ENCODE results near the gene KLF7. TPM values are rescaled to one million over a fixed set of nuclear protein-coding genes. Genes with fewer than 3 reads are reported as not detected.

KLF7 gene
- total RNA-seq, 6 experiments from 2014 or later = 3.3 to 14.2 (median 10.2) TPM

DNA sequence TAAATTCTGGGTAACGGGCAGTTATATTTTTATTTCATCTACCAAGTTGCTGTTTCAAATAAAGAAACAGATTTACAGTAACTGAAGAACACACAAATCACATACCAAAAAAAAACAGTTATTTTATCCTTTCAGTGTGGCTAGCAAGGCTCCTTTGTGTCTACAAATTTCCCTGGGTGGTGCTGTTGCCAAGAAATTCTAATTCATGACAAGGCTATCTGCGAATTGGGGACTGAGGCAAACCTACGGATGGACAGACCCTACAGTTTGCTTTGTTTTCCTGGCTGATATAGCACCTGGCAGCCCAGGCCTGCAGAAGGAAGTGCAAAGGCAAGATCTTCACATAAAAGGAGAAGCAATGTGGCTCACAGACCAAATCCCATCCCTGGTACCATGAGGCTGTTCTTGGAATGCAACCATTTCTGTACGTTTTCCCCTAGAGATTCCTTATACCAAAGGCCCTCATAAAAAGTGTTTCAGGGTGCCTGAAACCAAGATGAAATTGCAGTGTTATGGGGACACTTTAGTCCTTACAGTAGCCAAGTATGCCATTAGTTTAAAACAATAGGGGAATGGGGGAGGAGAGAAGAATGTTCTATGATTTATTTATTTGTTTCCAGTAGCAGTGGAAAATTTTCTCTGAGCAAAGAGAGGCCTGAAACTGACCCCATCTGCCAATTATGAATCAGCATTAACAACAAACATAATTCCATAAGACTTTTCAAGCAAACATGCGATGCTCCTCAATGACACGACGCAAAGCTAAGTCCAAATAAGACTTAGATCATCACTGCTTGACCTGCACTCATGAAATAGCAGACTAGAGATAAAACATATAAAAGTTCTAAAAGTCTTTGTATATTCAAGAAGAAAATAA is 4.3 kb downstream of the KLF7 start:
- Histone ChIP-seq H3K36me3 (no peaks in the 10 kb centered on the region), H3K4me1 (peaks cover 0 to 16% (median 7%) of the 10 kb centered on the region in 4 donors), H3K27ac (peak overlapping the region; percentile 94 to 100 (median 97)), H3K9me3 (no peaks in the 10 kb centered on the region), H3K4me3 (no peak overlapping the region), H3K27me3 (no peaks in the 10 kb centered on the region)
- TF ChIP-seq POLR2A (IDR thresholded peaks at IDR 0.05) (no peak), CTCF (IDR thresholded peaks at IDR 0.05) (no peak)
- intact Hi-C loops (cut with DNase I) = no loop called here
- WGBS (ENCODE audit: insufficient coverage, low coverage, low lambda C conversion rate, missing lambda C conversion rate) = 54% methylated on average over 7 of the region's 7 CpGs
- DNase-seq (no peak), ATAC-seq (no peak)

- no peaks in the 10 kb centered on the region for H3K27me3 ChIP-seq
- WGBS (ENCODE audit: insufficient coverage, low coverage, low lambda C conversion rate, missing lambda C conversion rate) = 53% methylated on average over 7 of the region's 7 CpGs
- ATAC-seq (no peak), DNase-seq (no peak)
- TF ChIP-seq POLR2A (IDR thresholded peaks at IDR 0.05) (no peak), CTCF (IDR thresholded peaks at IDR 0.05) (no peak)
- H3K4me3 ChIP-seq = no peak overlapping the region
- no peak overlapping the region for H3K27ac ChIP-seq
- H3K4me1 ChIP-seq = peaks cover 0 to 24% (median 12%) of the 10 kb centered on the region in 4 donors
- intact Hi-C loops (cut with DNase I) = no loop called here
- no peaks in the 10 kb centered on the region for H3K9me3 ChIP-seq
- no peaks in the 10 kb centered on the region for H3K36me3 ChIP-seq
Observed at GRCh38 chr2:207160115-207160514, 5.6 kb downstream of the KLF7 start.

DNA sequence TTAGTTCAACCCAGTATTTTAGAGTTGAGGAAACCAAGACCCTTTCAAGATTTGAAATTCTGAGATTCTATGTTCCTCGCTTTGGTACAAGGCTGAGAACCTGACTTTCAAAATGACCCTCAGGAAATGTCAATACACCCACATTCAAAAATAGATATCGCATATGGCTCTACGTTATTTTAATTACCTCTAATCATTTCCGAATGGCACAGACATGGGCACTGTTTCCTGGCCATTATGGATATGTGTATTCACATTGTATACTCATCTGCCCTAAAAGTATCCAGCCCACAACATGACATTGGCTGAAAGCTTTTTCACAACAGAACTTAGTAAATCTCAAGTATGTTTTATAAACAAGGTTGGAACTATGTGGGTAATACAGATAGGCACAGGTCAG is 6.7 kb downstream of the KLF7 start:
- Histone ChIP-seq H3K27ac (no peak overlapping the region), H3K4me3 (no peak overlapping the region), H3K36me3 (no peaks in the 10 kb centered on the region), H3K27me3 (no peaks in the 10 kb centered on the region), H3K4me1 (peaks cover 0 to 24% (median 12%) of the 10 kb centered on the region in 4 donors), H3K9me3 (no peaks in the 10 kb centered on the region)
- intact Hi-C loops (cut with DNase I) = no loop called here
- WGBS (ENCODE audit: insufficient coverage, low coverage, low lambda C conversion rate, missing lambda C conversion rate) = 90% methylated on average over 4 of the region's 4 CpGs
- TF ChIP-seq CTCF (IDR thresholded peaks at IDR 0.05) = no peak
- no peak for TF ChIP-seq POLR2A (IDR thresholded peaks at IDR 0.05)
- no peak for ATAC-seq
- DNase-seq = no peak

DNA sequence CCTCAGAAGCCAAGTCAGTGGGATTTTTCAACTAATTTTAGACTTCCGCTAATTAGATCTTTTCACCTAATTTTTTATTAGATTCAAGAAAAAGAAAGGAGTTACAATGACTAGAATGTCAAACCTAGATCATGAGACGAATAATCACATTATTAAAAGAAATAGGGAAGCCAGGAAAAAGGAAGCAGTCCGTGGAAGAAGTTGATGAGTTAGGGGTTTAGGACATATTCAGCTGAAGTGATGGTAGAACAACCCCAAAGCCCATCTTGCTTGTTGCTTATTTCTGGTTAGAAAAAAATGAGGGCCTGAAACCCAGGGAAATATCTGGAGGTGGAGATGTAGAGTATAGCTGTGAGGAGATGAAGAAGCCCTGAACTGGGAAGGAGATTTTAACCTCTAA is 8.0 kb downstream of the KLF7 start:
- H3K4me3 ChIP-seq = no peak overlapping the region
- H3K9me3 ChIP-seq = no peaks in the 10 kb centered on the region
- H3K36me3 ChIP-seq = no peaks in the 10 kb centered on the region
- intact Hi-C loops (cut with DNase I) = no loop called here
- TF ChIP-seq CTCF (IDR thresholded peaks at IDR 0.05) (no peak), POLR2A (IDR thresholded peaks at IDR 0.05) (no peak)
- DNase-seq (no peak), ATAC-seq (no peak)
- no peaks in the 10 kb centered on the region for H3K27me3 ChIP-seq
- 71% methylated on average over 3 of the region's 3 CpGs for WGBS (ENCODE audit: insufficient coverage, low coverage, low lambda C conversion rate, missing lambda C conversion rate)
- H3K27ac ChIP-seq = peak overlapping the region in 1 of 3 donors; percentile 35
- H3K4me1 ChIP-seq = peaks cover 0 to 20% (median 8%) of the 10 kb centered on the region in 4 donors

All from right lobe of liver (tissue), 6 donors.